ENCODE measurements around the gene DIAPH3. TPM values are rescaled to one million over a fixed set of nuclear protein-coding genes. Genes with fewer than 3 reads are reported as not detected.

Gene DIAPH3
- total RNA-seq, 1 experiment from 2014 or later: 11.4 TPM

- CTCF ChIA-PET: interaction anchor here (0.7 kb wide), 2 partner anchors 145 to 314 kb away, joined by 3 read pairs; no protein-coding TSS in a partner anchor
- Mint-ChIP-seq H3K4me1 (ENCODE audit: low read depth, unreplicated experiment) (no peaks in the 10 kb centered on the region), H3K36me3 (ENCODE audit: insufficient read depth, unreplicated experiment) (no peaks in the 10 kb centered on the region), H3K9me3 (ENCODE audit: low read depth, unreplicated experiment) (no peaks in the 10 kb centered on the region), H3K27ac (ENCODE audit: unreplicated experiment) (no peak overlapping the region), H3K4me3 (ENCODE audit: low read depth, unreplicated experiment) (no peak overlapping the region), H3K27me3 (ENCODE audit: unreplicated experiment) (no peaks in the 10 kb centered on the region)
- BruUV-seq (replicated peaks): no TSS peak
- intact Hi-C loops (cut with micrococcal nuclease; ENCODE audit: unreplicated experiment): loop anchor here (2.0 to 5.0 kb wide), 4 partner anchors 91 to 749 kb away; no protein-coding TSS in a partner anchor
- DNase-seq: no peak
- TF ChIP-seq CTCF (IDR thresholded peaks at IDR 0.05; ENCODE audit: unreplicated experiment): no peak
Measured at GRCh38 chr13:59681636-59682311, 482.0 kb downstream of the DIAPH3 start.

GRCh38 chr13:59680429-59681024, 483.2 kb downstream of the DIAPH3 start:
- H3K36me3 Mint-ChIP-seq (ENCODE audit: insufficient read depth, unreplicated experiment): no peaks in the 10 kb centered on the region
- no peak for DNase-seq
- H3K27ac Mint-ChIP-seq (ENCODE audit: unreplicated experiment): no peak overlapping the region
- intact Hi-C loops (cut with micrococcal nuclease; ENCODE audit: unreplicated experiment): loop anchor here (2.0 to 5.0 kb wide), 3 partner anchors 92 to 750 kb away; no protein-coding TSS in a partner anchor
- no TSS peak for BruUV-seq (replicated peaks)
- CTCF ChIA-PET: interaction anchor here (0.7 kb wide), 1 partner anchor 289 kb away, joined by 3 read pairs; no protein-coding TSS in a partner anchor
- H3K4me1 Mint-ChIP-seq (ENCODE audit: low read depth, unreplicated experiment): no peaks in the 10 kb centered on the region
- no peaks in the 10 kb centered on the region for H3K27me3 Mint-ChIP-seq (ENCODE audit: unreplicated experiment)
- no peak overlapping the region for H3K4me3 Mint-ChIP-seq (ENCODE audit: low read depth, unreplicated experiment)
- H3K9me3 Mint-ChIP-seq (ENCODE audit: low read depth, unreplicated experiment): no peaks in the 10 kb centered on the region
- no peak for TF ChIP-seq CTCF (IDR thresholded peaks at IDR 0.05; ENCODE audit: unreplicated experiment)

DNA sequence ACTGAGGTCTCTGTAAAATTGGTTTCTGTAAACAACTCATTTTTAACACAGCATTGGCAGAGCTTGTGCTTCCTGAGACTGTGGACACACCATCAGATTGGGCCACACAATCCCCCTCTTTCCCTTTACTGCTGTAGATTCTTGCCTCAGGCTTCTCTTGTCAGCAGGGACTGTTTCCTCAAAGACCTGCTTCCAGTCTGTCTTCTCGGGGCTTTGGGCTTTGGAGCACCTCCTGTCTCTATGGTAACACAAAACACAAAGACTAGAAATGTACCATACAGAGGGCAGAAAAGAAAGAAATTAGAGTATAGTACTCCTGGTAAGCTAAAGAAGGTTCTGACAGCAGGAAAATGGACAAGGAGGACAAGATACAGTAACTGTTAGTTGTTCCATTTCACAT, 484.5 kb downstream of the DIAPH3 start:
- no peak for TF ChIP-seq CTCF (IDR thresholded peaks at IDR 0.05; ENCODE audit: unreplicated experiment)
- CTCF ChIA-PET: no interaction called here
- Mint-ChIP-seq H3K27ac (ENCODE audit: unreplicated experiment) (no peak overlapping the region), H3K27me3 (ENCODE audit: unreplicated experiment) (no peaks in the 10 kb centered on the region), H3K36me3 (ENCODE audit: insufficient read depth, unreplicated experiment) (no peaks in the 10 kb centered on the region), H3K4me3 (ENCODE audit: low read depth, unreplicated experiment) (no peak overlapping the region), H3K9me3 (ENCODE audit: low read depth, unreplicated experiment) (no peaks in the 10 kb centered on the region), H3K4me1 (ENCODE audit: low read depth, unreplicated experiment) (no peaks in the 10 kb centered on the region)
- BruUV-seq (replicated peaks): no TSS peak
- intact Hi-C loops (cut with micrococcal nuclease; ENCODE audit: unreplicated experiment): loop anchor here (2.0 to 10.0 kb wide), 3 partner anchors 144 to 288 kb away; no protein-coding TSS in a partner anchor
- no peak for DNase-seq

- no peak overlapping the region for H3K4me3 Mint-ChIP-seq (ENCODE audit: low read depth, unreplicated experiment)
- intact Hi-C loops (cut with micrococcal nuclease; ENCODE audit: unreplicated experiment): loop anchor here (2.0 to 10.0 kb wide), 3 partner anchors 143 to 287 kb away; no protein-coding TSS in a partner anchor
- DNase-seq: no peak
- BruUV-seq (replicated peaks): no TSS peak
- no peaks in the 10 kb centered on the region for H3K9me3 Mint-ChIP-seq (ENCODE audit: low read depth, unreplicated experiment)
- CTCF ChIA-PET: no interaction called here
- no peak for TF ChIP-seq CTCF (IDR thresholded peaks at IDR 0.05; ENCODE audit: unreplicated experiment)
- no peaks in the 10 kb centered on the region for H3K4me1 Mint-ChIP-seq (ENCODE audit: low read depth, unreplicated experiment)
- H3K27me3 Mint-ChIP-seq (ENCODE audit: unreplicated experiment): no peaks in the 10 kb centered on the region
- no peak overlapping the region for H3K27ac Mint-ChIP-seq (ENCODE audit: unreplicated experiment)
- no peaks in the 10 kb centered on the region for H3K36me3 Mint-ChIP-seq (ENCODE audit: insufficient read depth, unreplicated experiment)
Measured at GRCh38 chr13:59677966-59678814, 485.5 kb downstream of the DIAPH3 start.

All from Calu3 (cell line).